GM12878 (cell line): ENCODE results near the gene HS3ST3A1. TPM values are rescaled to one million over a fixed set of nuclear protein-coding genes. Genes with fewer than 3 reads are reported as not detected.

Source experiments
- BCLAF1 ChIP-seq: fragments of 450-650 bp; IDR thresholded peaks from 2 replicates; pipeline ENCODE4 v1.6.1; 2017; ENCODE audit warnings: antibody characterized with exemption, mild to moderate bottlenecking, moderate library complexity
- microRNA-seq: library from miRNA; unstranded; fragments of <30 nt; microRNA quantifications from one replicate; pipeline ENCODE4, GENCODE V29; 2018
- polyA plus RNA-seq, 11 experiments: library from polyadenylated mRNA; depleted of rRNA in 4 of 11; unstranded in 6 of 11; stranded (reverse) in 5 of 11; fragments of >200 nt; fragmentation: Nextera tagmentation in 4 of 11; fragmentation: Illumina TruSeq in 1 of 11; extraction: Ambion mirVana in 4 of 11; extraction: Trizol in 1 of 11; gene quantifications; 1 replicate in 1 of 11; 2 replicates in 10 of 11; pipeline versions ENCODE4 v1.2.1 to v1.2.3, GENCODE V29; 2011 to 2016; ENCODE audit warnings: inconsistent platforms in 2 of 11, missing spikeins in 2 of 11, low read depth in 1 of 11
- small RNA-seq: library from RNA; depleted of rRNA; stranded (forward); fragments of <200 nt; gene quantifications from one replicate; pipeline ENCODE3, GENCODE V24; 2014
- total RNA-seq, 4 experiments: library from RNA; depleted of rRNA in 3 of 4; stranded (reverse); fragments of >200 nt in 3 of 4; fragmentation: Illumina TruSeq in 1 of 4; extraction: Trizol in 1 of 4; gene quantifications; 2 replicates each; pipeline versions ENCODE4 v1.2.1 to v1.2.3, GENCODE V29; 2013 to 2021

Gene HS3ST3A1
- total and polyA plus RNA-seq, 10 of the 15 experiments (the other 5 are each of a cell fraction or from before 2014, with no cell fraction given) = 0.24 to 0.26 TPM; not detected in 8

GRCh38 chr17:13457783-13458182 lies 143.9 kb downstream of the HS3ST3A1 start (continued):
- TF ChIP-seq BCLAF1 = no peak
- TF ChIP-seq, all 136 proteins: peak for 0

Small RNAs within 50 kb of the gene (microRNA-seq; reads per million reads assigned to microRNA genes)
- not detected for gene MIR548H3

Small RNAs within 50 kb of the gene (small RNA-seq; reads per million reads assigned to genes)
- not detected for gene MIR548H3
